HG02759 (cell line): ENCODE measurements around the gene PDE7B.
"Not testable (repeated sequence)": the region's sequence is repeated elsewhere in the genome, so short reads cannot be mapped to it uniquely, and the experiment has no call there.

Experiments used
- ATAC-seq: cut with Tn5 transposase; IDR thresholded peaks from one replicate; pipeline ENCODE4 v1.9.1; 2021; ENCODE audit warnings: mild to moderate bottlenecking, moderate library complexity; ENCODE audit not compliant: unreplicated experiment

Gene PDE7B

DNA sequence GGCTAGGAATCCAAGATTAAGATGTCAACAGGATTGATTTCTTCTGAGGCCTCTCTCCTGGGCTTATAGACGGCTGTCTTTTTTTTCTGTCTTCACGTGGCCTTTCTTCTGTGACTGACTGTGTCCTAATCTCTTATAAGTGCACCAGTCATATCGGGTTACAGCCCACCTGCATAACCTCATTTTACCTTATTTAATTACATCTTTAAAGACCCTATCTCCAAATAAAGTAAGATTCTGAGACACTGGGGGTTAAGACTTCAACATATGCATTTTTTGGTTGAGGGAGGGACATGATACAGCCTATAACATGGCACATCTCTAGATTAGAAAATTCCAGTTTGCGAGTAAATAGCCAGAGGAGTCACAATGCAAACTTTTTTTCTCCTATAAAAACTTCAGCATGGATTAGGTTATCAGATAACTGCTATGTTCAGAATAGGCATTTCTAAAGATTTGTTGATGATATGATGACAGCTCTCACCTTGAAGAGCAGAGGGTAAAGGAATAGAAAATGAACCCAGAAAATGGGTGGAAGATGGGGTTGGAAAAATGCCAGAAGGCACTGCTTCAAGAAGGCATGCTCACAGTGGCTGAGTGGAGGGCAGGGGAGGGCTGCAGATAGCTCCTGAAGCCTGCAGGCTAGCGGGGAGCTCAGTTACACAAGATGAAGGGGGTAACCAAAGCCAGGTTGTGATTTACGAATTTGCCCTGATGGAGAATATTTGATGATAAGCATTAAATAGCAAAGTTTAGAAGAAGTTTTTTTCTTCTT lies 8.7 kb upstream of the PDE7B start:
- no peak for ATAC-seq

GRCh38 chr6:135850882-135851281 lies 619 bp upstream of the PDE7B start:
- ATAC-seq = no peak

- ATAC-seq = no peak
Observed at GRCh38 chr6:135852746-135853145, 1.2 kb downstream of the PDE7B start.

DNA sequence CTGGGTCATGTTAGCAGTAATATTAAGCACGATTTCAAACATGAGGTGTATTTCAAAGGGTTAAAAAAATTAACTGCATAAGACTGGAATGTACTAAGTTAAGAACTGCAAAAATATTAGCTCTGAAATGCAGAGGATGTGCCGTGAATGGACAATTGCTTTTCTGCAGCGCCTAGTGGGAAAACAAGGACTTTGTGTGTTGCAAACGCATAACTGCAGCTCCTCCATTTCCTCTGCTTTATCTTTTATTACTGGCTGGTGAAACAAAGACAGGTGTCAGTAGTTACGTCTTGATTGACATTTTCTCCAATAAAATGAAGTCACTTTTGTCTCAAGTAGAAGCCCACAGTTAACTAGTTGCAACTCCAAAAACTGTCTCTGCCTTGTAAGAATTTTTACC lies 1.7 kb downstream of the PDE7B start:
- ATAC-seq = no peak

GRCh38 chr6:135853986-135854385 lies 2.5 kb downstream of the PDE7B start:
- no peak for ATAC-seq

DNA sequence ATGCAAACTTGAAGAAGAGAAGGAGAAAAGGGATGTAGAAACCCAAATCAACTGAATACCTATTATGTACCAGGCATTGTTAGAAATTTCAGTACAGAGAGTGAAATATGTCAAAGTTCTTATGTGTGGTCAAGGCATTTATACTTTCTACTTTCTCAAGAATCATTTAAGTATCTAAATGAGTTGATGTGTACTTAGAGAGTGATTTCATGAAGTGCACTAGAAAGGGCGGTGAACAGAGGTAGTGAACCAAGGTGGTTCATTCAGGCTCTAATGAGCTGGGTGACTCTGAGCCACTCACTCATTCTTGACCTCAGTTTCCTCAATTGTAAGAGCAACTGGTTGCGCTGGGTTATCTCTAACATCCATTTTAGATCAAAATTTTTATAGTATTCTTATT lies 3.3 kb downstream of the PDE7B start:
- ATAC-seq = no peak

DNA sequence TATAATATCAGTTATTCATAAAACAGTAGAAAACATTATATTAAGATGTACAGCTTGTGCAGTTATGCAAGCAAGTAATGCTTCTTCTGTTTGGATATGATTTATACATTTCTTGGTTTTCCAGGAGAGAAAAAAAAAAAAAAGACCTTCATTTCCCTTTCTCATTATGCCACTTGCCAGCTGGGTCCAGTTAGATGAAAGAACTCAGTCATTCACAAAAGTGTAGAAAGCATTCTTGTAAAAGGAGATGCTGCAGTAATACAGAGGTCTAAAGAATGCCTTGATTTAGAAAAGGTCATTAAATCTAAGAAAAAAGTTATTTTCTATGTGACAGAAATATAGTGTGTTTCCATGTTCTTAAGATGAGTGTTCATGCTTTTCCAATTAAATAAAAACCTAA lies 7.4 kb downstream of the PDE7B start:
- no peak for ATAC-seq

DNA sequence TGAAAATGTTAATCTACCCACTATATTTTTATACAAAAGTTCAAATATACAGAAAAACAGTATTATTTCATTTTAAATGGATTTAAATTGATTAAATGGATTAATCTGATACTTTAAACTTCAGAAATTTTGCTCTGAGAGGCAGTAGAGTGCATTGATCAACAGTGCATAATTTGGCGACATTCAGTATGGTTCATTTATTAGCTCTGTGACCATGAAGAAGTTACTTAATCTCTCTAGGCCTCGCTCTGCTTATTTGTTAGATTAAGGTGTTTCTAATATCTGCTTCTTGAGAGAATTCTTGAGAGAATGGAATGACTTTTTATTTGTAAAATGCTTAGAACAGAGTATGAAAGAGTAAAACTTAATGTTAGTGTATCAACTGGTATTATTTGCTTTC lies 8.9 kb downstream of the PDE7B start:
- no peak for ATAC-seq

GRCh38 chr6:135861189-135861588 lies 9.7 kb downstream of the PDE7B start:
- peak; percentile 60 for ATAC-seq

GRCh38 chr6:135864929-135865328 lies 13.4 kb downstream of the PDE7B start:
- ATAC-seq = not testable (repeated sequence)

DNA sequence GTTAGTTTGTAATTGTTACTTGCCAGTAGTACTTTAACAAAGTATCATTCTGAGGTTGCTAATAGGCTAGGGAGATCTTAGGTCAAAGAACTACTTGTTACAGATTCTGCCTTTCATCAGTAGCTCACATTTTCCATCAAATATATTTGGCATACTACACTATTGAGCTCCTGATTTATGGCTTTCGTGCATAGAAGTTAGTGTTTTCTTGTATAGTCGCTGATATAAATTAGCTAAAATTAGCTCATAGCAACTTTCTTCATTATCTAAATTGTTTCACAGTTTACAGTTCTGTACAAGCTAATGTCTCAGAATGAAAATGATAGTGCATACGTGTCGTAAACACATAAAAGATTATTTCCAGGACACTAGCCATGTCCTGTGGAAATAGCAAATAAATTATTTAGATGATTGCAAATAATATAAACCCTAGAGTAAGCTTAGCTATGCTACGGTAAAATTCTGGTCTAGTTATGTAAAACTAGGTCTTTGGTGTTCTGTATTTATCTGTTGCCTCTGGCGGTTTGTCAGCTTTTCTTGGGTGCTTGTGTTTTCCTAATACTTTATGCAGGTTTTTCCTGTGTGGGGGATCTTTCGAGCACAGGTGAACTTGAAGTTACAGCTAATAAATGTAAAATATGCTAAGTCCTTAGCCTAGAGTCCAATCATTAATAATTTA lies 15.1 kb downstream of the PDE7B start:
- no peak for ATAC-seq

DNA sequence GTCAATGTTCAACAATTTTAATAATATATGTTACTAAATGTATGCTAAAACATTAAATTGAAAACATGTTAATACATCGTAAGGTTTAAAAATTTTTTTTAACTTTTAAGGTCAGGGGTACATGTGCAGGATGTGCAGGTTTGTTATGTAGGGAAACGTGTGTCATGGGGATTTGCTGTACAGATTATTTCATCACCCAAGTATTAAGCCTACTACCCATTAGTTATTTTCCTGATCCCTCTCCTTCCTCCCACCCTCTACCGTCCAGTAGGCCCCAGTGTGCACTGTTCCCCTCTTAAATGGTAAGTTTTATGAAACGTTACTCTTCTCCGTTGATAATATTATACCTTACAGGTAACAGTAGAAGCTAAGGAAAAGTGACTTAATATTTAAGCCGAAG lies 15.8 kb downstream of the PDE7B start:
- ATAC-seq = no peak

DNA sequence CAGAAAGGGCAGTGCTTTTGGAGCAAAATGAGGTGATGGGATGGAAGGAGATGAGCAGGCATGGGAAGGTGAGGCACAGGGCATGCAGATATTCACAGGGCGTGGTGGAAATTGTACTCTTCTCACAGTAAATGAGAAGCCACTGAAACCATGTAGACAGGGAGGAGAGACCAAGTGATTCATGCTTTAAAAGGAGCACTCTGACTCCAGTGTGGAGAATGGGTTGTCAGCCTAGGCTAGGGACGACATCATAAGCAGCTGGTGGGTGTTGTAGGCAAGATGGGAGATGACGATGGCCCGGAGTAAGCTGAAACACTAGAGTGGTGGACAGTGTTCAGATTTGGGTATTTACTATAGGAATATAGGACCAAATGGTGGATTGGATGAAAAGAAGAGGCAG lies 18.4 kb downstream of the PDE7B start:
- ATAC-seq = no peak

DNA sequence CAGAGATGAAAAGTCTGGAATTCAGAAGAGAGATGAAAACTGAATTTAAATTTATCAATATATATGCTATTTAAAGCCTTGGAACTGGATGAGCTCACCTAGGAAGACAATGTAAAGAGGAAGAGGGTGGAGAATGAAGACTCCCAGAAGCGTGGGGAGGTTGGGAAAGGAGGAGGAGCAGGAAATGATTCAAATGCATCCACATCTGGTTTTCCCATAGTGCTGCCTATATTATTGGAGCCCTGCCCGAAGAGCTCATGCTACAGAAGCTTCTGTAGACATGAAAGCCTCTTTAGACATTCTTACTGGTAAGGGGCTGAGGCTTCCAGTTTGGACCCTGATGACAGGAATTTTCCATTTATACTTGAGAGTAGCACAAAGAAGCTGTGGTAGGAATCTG lies 19.2 kb downstream of the PDE7B start:
- no peak for ATAC-seq

GRCh38 chr6:135871296-135871695 lies 19.8 kb downstream of the PDE7B start:
- ATAC-seq = no peak

GRCh38 chr6:135871878-135872277 lies 20.4 kb downstream of the PDE7B start:
- no peak for ATAC-seq

DNA sequence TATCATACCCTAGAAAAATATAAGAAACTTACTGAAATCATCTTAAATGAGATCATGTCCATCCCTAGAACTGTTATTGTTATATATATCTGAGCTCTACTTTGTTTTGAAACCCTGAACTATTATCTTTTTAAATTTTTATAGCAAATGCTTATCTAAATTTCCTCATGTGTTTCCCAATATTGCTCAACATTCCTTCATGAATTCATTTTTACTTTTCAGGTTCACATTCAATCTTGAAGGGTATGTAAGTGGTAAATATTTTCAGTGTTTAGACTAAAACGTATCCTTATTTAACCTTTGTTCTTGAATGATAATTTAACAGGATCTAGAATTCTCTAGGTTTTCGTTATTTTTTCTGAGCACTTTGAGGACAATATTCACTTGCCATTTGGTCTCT lies 23.9 kb downstream of the PDE7B start:
- no peak for ATAC-seq

DNA sequence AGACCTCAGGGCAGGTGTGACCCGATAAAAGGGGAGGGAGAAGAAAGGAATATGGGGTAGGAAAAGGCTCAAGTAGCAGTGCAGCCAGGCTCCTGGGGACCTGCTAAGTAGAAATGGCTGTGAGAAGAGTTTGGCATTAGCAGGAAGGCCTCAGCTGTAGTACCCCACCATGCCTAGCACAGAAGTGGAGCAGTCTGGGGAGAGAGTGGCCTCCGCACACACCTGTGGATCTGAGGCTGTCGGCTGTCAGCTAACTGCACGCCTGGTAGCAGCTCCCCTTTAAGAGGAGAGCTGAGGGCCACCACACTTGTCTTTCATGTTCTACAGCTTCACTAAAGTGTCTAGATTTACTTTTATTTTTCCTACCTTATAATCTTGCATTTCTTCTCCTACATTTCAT lies 24.6 kb downstream of the PDE7B start:
- no peak for ATAC-seq

GRCh38 chr6:135877666-135878065 lies 26.2 kb downstream of the PDE7B start:
- ATAC-seq = no peak

GRCh38 chr6:135880066-135880972 lies 28.8 kb downstream of the PDE7B start:
- ATAC-seq = peak; percentile 93

- ATAC-seq = no peak
Observed at GRCh38 chr6:135883045-135883444, 31.5 kb downstream of the PDE7B start.

GRCh38 chr6:135883536-135883935 lies 32.0 kb downstream of the PDE7B start:
- ATAC-seq = no peak
